Fibroblast of peridontal ligament (primary cell): ENCODE results near the gene RGS8.

Source experiments
- DNase-seq: peaks from one replicate; pipeline ENCODE4 v3.0.0-alpha.2; 2010; ENCODE audit errors: extremely low read depth

Gene RGS8

DNA sequence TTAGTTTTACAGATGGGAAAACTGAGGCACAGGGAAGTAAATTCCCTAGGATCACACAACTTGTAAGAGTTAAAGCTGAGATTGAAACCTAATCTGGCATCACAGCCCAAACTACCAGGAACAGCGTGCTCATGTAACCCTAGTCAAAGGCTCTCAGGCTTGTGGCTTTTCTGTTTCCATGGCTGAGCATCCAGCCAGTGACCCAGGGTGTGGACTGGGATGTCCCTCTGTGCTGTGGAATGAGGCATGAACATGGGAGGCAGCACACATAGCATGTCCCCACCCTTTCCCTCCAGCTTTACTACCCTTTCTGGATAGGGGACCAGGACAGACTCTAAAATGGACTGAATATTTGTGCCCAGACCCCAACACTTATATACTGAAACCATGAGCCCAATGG lies 45.1 kb downstream of the RGS8 start:
- no peak for DNase-seq

- DNase-seq: no peak
Observed at GRCh38 chr1:182637769-182638168, 46.6 kb downstream of the RGS8 start.

GRCh38 chr1:182635871-182636270 lies 48.5 kb downstream of the RGS8 start:
- DNase-seq: no peak
